ENCODE measurements around the gene RASGRP2.
A peak's percentile ranks its signal among the peaks of the same experiment; 100 is the strongest.
"Not testable (repeated sequence)": the region's sequence is repeated elsewhere in the genome, so short reads cannot be mapped to it uniquely, and the experiment has no call there.

Gene RASGRP2

DNA sequence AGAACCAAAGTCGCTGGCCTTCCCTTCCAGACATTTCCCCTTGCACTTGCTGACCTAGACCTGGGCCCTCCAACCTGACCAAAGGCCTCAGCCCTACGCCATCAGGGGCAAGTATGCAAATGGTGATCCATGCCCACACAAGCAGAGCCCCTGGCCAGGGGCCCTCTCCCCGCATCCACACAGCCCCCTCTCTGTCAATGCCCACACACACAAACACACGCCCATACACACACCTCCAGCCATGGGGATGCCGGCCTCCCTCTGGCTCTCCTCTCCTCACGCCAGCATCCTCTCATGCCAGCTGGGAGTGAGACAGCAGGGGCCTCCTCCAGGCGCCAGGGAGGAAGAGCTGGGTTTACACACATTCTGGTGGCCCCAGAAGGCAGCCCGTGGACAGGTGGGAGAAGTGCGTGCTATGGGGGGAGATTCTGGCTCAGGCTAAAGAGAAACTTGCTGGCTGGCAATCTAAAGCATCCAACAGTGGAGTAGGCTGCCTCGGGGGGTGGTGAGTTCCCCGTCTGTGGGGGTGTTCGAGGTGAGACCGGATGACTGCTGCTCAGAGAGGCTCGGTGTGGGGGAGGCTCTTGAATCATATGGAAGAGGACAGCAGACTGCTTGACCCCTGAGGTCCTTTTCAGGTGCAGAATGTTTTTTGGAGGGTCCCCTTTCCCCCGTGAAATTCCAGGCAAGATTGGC is 25.7 kb downstream of the RASGRP2 start:
- DNase-seq (ENCODE audit: low read depth): no peak

DNA sequence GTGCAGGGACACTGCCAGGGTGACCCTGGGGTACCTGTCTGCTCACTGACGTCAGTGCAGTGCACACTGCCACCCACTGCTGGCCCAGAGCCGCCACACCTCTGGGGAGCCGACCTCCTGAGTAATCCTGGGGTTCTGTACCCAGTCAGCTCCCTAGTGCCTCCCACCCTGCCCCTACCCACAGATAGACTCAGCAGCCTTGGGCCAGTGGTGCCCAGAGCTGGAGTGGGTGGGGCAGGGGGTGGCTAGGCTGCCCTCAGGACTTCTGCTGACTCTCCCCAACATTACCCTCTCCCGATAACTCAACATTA is 26.7 kb downstream of the RASGRP2 start:
- no peak for DNase-seq (ENCODE audit: low read depth)

- no peak for DNase-seq (ENCODE audit: low read depth)
Measured at GRCh38 chr11:64716473-64717267, 27.3 kb downstream of the RASGRP2 start.

DNA sequence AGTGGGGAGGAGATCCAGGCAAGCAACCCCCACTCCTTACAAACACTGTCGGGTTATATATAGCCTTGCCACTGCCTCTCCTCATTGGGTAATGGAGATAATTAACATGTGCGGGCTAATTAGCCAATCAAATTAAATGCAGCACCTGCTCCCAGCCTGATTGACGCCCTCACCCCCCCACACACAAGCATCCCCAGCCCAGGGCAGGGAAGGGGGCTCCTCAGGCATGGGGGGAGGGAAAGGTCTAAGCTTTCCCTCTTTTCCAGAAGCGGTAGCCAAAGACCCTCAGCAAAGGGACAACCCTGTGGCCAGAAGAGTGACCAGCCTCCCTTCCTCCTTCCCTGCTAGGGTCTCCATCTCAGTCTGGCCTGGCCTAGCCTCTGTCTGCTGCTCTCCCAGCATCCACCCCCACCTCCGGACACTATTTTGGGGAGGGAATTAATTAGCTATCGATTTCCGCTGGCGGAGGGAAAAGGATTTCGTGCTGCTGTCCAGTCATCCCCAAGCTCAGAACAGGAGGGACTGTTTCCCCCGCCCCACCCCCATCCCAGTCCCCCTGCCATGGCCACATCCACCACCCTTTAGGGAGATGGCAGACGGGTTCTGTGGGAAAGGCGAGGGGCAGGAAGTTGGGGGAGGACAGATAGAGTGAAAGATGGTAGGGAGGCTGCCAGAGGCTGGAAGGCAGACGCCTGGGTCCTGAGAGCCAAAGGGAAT is 28.0 kb downstream of the RASGRP2 start:
- DNase-seq (ENCODE audit: low read depth): no peak

DNA sequence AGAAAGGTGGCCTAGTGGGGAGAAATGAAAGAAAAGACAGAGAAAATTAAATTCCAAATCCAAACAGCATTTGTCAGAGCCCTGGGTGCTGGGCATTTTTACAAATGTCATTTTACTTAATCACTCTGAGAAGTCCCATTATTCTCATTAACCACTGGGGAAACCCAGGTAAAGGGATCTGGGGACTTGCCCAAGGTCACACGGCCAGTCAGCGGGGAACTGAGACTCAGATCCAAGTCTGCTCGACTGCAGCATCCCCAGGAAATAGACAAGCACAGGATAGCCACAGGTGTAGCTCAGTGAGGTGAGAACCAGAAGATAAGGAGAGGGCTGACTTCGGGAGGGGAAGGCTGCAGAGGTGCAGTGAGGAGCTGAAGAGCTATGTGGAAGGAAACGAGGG is 28.8 kb downstream of the RASGRP2 start:
- DNase-seq (ENCODE audit: low read depth): no peak

- DNase-seq (ENCODE audit: low read depth): no peak
Measured at GRCh38 chr11:64714666-64715065, 29.3 kb downstream of the RASGRP2 start.

DNA sequence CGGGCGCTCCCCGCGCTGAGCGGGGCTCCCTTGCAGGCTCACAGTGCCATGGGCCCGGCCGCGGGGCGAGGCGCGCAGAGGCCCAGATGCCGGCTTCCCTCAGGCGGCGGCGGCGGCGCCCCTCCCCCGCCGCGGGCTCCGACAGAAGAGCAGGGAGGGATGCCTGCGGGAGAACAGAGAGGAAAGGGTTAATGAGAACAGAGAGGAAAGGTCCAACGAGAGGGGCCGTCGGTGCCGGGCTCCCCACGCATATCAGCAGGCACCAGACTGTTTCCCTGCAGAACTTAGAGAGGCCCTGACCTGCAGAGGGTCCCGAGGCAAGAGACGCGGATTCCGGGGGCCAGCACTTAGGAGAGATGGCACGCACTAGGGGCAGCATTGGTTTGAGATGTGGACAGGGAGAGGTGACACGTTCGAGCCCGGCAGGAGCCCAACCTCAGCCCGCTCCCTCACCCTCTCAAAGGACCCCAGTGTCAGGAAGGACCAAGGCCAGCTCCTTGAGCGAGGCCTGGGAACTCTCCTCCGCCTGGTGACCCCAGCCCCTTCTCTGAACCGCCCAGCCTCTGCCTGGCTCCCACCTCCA is 30.1 kb downstream of the RASGRP2 start:
- DNase-seq (ENCODE audit: low read depth): no peak

DNA sequence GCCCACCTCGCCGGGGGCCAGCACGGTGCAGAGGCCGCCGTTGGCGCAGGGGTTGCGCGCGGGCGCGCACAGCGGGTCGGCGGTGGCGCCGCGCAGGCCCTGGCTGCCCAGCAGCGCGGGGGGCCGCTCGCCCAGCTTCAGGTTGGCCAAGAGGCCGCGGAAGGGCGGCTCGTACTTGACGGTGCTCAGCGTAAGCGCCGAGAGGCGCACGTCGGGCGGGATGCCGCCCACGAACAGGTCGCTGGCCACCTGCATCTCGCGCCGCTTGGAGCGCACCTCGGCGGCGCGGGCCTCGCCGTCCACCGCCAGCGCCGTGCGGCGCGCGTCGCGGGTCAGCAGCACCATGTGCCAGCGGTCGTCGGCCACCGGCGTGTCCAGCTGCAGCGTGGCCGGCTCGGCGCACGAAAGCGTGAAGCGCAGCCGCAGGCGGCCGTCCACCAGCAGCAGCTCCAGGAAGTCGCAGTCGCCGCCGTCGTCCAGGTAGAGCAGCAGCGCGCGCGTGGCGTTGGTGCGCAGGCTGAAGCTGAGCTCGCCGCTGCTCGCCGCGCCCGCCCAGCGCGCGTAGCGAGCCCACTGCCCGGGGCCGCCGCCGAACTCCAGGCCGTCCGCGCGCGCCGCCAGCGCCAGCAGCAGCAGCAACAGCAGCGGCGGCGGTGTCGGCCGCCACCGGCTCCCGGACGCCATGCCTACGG is 30.8 kb downstream of the RASGRP2 start:
- DNase-seq (ENCODE audit: low read depth): peak; percentile 63

DNA sequence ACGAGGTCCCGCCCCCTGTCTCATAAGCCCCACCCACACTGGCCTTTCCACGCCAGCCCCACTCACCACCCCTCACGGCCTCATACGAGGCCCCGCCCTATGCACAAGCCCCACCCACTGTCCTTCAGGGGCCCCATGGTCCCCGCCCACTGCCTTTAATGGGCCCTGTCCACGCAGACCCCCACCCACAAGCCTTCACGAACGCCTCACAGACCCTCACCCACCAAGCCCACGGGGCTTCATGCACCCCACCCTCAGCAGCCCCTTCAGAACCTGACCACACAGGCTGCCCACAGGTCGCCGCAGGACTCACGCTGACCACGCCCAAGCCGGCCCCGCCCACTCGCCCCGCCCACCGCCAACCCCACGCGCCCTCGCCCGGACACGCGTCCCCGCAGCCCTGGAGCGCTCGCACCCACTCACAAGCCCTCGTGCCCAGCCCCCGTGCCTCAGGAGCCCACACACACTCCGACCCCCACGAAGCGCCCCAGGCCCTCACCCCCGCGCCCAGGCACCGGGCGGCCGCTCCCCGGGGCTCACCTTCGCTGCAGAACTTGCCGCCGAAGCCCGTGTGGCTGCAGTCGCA is 31.4 kb downstream of the RASGRP2 start:
- no peak for DNase-seq (ENCODE audit: low read depth)

DNA sequence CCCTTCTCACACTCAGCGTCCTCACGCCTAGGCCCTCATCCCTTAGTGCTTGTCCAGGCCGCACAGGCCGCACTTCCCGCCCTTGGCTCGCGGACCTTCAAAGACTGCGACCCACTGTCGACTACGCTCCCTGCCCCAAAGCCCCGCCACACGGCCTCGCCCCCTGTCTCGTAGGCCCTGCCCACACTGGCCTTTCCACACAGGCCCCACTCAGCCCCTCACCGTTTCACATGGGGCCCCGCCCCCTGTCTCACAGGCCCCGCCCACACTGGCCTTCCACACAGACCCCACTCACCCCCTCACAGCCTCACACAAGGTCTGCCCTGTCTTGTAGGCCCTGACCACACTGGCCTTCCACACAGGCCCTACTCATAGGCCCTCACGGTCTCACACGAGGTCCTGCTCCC is 32.0 kb downstream of the RASGRP2 start:
- DNase-seq (ENCODE audit: low read depth): no peak

GRCh38 chr11:64711138-64711955 is 32.6 kb downstream of the RASGRP2 start:
- no peak for DNase-seq (ENCODE audit: low read depth)

DNA sequence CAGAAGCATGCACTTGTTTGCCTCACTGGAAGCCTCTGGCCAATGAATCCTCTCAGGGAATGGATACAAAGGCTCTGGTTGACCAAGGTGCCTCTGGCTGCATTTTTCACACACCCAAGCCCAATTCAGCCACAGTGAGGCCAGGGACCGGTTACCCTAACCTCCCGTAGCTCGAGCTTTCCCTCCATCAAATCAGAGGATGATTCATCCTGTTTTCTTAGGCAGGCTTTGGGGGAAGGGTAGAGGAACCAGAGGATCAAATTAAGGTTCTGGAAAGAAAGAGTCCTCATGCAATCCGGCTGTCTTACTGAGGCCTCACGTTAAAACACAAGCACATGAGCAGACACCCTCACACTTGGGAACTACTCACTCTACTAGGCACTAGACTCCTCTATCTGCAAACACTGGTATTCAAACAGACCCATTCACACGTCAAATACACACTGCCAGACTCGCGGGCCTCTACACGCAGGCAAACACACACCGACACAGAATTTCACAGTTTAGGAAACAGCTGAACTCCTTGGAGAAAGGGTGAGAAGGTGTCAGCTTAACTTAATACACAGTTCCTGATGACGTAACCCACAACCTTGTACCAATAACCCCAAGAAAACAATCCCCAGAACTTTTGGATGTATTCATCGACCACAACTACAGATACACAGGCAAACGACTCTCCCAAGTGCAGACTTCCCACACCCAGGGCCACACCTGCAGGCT is 33.4 kb downstream of the RASGRP2 start:
- peak; percentile 21 for DNase-seq (ENCODE audit: low read depth)

DNA sequence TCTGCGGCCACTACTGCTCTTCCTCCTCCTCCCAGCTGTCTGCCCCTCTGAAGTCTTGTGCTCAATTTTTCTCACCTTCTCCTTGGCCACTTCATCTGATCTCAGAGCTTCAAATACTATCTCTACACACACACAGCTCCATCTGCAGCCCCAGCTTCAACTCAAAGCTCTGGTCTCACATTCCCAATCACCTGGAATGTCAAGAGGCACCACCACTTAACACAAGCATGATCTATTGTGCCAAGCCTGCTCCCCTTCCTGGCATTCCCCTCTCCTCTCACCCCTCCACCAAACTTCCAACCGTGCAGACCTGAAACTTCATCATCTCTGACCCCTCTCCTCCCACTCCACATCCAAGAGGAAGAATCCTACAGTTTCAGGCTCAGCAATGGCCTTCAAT is 38.4 kb downstream of the RASGRP2 start:
- no peak for DNase-seq (ENCODE audit: low read depth)

- DNase-seq (ENCODE audit: low read depth): no peak
Measured at GRCh38 chr11:64703048-64703447, 40.9 kb downstream of the RASGRP2 start.

- not testable (repeated sequence) for DNase-seq (ENCODE audit: low read depth)
Measured at GRCh38 chr11:64701956-64702355, 42.0 kb downstream of the RASGRP2 start.

GRCh38 chr11:64698427-64698826 is 45.5 kb downstream of the RASGRP2 start:
- DNase-seq (ENCODE audit: low read depth): no peak

DNA sequence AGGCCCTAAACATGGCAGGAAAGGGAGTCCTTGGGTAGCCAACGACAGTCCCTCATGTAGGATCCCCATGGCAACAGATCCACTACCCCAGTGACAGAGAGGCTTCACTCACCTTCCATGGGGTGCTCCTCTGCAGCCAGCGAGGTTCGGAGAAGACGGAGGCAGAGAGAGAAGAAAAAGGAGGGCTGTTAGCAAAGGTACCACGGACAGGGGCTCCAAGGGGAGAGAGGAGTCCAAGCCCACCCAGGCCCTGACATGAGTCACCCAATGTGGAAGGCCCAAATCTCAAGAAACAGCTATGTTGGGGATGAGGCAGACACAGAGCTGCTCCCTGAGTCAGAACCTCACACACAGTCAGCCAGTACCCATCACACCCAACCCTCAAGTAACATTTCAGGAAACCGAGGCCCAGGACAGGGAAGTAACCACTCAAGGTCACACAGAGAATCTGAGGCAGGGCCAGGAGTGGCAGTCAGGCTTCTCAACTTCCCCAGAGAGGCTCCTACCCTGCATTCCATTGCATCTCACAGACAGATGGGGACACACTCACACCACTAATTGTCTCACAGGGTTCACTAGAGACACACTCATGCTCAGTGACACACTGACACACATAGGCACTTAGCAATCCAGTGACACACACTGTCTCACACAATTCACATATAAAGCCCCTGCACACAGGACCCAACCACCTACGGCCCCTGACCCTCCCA is 46.1 kb downstream of the RASGRP2 start:
- DNase-seq (ENCODE audit: low read depth): no peak

- DNase-seq (ENCODE audit: low read depth): no peak
Measured at GRCh38 chr11:64696045-64696444, 47.9 kb downstream of the RASGRP2 start.

GRCh38 chr11:64695548-64695947 is 48.4 kb downstream of the RASGRP2 start:
- no peak for DNase-seq (ENCODE audit: low read depth)

All from iris pigment epithelial cell (primary cell).